GM12873 (cell line): ENCODE data around the gene CD300LB.

Experiments
- CTCF ChIP-seq: IDR thresholded peaks from 2 replicates; pipeline ENCODE4 v1.5.1; 2012; ENCODE audit warnings: low read depth, mild to moderate bottlenecking, moderate library complexity, low read length, control low read depth; ENCODE audit not compliant: insufficient read depth; ENCODE audit errors: missing control alignments

CD300LB gene

GRCh38 chr17:74472890-74473289 lies 58.4 kb downstream of the CD300LB start:
- TF ChIP-seq CTCF: no peak

GRCh38 chr17:74471341-74471740 lies 59.9 kb downstream of the CD300LB start:
- TF ChIP-seq CTCF: no peak
